SJCRH30 (cell line): ENCODE measurements around the gene LMF1. TPM values are rescaled to one million over a fixed set of nuclear protein-coding genes. Genes with fewer than 3 reads are reported as not detected.
"Not testable (repeated sequence)": the region's sequence is repeated elsewhere in the genome, so short reads cannot be mapped to it uniquely, and the experiment has no call there.

Experiments
- DNase-seq, 2 experiments: peaks; one replicate each; pipeline ENCODE4 v3.0.0-alpha.2; 2015 to 2020
- H3K27ac ChIP-seq: fragments of 250-450 bp; sonication (Bioruptor Pico); 2 replicates; pipeline ENCODE4 v1.5.1; 2020; ENCODE audit warnings: mild to moderate bottlenecking, moderate library complexity
- H3K27me3 ChIP-seq: fragments of 250-450 bp; sonication (Bioruptor Pico); 2 replicates; pipeline ENCODE4 v1.5.1; 2020; ENCODE audit warnings: mild to moderate bottlenecking, moderate library complexity
- H3K36me3 ChIP-seq: fragments of 250-450 bp; sonication (Bioruptor Pico); 2 replicates; pipeline ENCODE4 v1.5.1; 2020; ENCODE audit warnings: mild to moderate bottlenecking, moderate library complexity
- H3K4me1 ChIP-seq: fragments of 250-450 bp; sonication (Bioruptor Pico); 2 replicates; pipeline ENCODE4 v1.5.1; 2020; ENCODE audit warnings: mild to moderate bottlenecking, moderate library complexity
- H3K4me3 ChIP-seq: fragments of 250-450 bp; sonication (Bioruptor Pico); 2 replicates; pipeline ENCODE4 v1.5.1; 2020; ENCODE audit warnings: mild to moderate bottlenecking, moderate library complexity
- H3K9me3 ChIP-seq: fragments of 250-450 bp; sonication (Bioruptor Pico); replicated peaks from 2 replicates; pipeline ENCODE4 v1.5.1; 2020; ENCODE audit warnings: mild to moderate bottlenecking, moderate library complexity
- total RNA-seq: library from RNA; depleted of rRNA; stranded (reverse); fragments of >200 nt; shearing (Covaris generic); gene quantifications from 2 replicates; pipeline ENCODE4 v1.2.3, GENCODE V29; 2014

Gene LMF1
- total RNA-seq, 1 experiment from 2014 or later = 2.3 TPM

DNA sequence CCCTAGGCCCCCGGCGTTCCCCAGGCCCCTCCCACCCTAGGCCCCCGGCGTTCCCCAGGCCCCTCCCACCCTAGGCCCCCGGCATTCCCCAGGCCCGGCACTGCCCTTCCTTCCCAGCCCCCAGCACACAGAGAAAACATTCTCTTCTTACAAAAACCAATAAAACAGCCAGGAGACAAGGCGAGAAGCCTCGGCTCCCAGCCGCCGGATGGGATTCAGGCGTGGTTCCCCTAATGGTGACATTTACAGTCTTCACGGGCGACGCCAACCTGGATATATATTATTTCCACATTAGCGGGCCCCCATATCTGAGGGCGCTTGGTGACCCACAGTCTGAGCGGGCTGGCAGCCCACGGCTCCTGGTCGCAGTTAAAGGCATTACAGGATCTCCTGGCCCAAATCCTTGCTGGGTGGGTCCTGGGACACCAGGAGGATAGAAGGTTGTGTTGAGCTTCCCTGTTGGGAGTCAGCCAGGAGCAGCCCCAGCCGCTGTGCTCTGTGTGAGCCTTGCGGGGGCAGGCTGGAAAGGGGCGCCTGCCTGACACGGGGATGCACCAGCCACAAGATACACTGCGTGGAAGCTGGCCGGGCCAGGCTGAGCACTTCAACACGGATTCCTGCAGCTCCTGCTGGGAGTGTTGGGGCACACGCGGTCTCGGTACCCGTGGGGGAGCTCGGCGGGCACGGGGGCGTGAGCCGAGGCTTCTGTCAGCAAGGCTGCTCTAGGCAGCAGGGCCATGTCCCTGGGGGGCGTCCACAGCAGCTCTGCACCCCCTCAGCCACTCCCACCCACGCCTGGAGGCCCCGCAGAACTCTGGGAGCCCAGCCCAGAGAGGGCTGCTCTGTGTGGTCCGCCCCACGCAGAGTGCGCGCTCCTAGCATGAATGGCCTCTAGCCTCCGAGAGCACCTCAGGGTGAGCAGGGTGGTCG lies 83.7 kb downstream of the LMF1 start:
- Histone ChIP-seq H3K9me3 (peaks cover 7% of the 10 kb centered on the region), H3K4me3 (no peak overlapping the region), H3K27me3 (no peaks in the 10 kb centered on the region), H3K27ac (no peak overlapping the region), H3K36me3 (no peaks in the 10 kb centered on the region), H3K4me1 (peaks cover 15% of the 10 kb centered on the region)
- no peak for DNase-seq

- Histone ChIP-seq H3K27me3 (no peaks in the 10 kb centered on the region), H3K36me3 (no peaks in the 10 kb centered on the region), H3K4me3 (no peak overlapping the region), H3K4me1 (peaks cover 15% of the 10 kb centered on the region), H3K9me3 (peaks cover 7% of the 10 kb centered on the region), H3K27ac (no peak overlapping the region)
- no peak for DNase-seq
Observed at GRCh38 chr16:886084-886543, 84.7 kb downstream of the LMF1 start.

- H3K9me3 ChIP-seq = peaks cover 7% of the 10 kb centered on the region
- no peaks in the 10 kb centered on the region for H3K36me3 ChIP-seq
- no peak overlapping the region for H3K4me3 ChIP-seq
- no peaks in the 10 kb centered on the region for H3K27me3 ChIP-seq
- DNase-seq = no peak
- peaks cover 9% of the 10 kb centered on the region for H3K4me1 ChIP-seq
- H3K27ac ChIP-seq = no peak overlapping the region
Observed at GRCh38 chr16:885391-885790, 85.4 kb downstream of the LMF1 start.

GRCh38 chr16:884232-884631 lies 86.6 kb downstream of the LMF1 start:
- Histone ChIP-seq H3K36me3 (no peaks in the 10 kb centered on the region), H3K27me3 (no peaks in the 10 kb centered on the region), H3K27ac (no peak overlapping the region), H3K4me3 (no peak overlapping the region), H3K4me1 (no peaks in the 10 kb centered on the region), H3K9me3 (peaks cover 7% of the 10 kb centered on the region)
- DNase-seq = no peak

- H3K27me3 ChIP-seq = no peaks in the 10 kb centered on the region
- H3K36me3 ChIP-seq = no peaks in the 10 kb centered on the region
- DNase-seq = no peak
- H3K4me3 ChIP-seq = no peak overlapping the region
- H3K9me3 ChIP-seq = peaks cover 7% of the 10 kb centered on the region
- H3K4me1 ChIP-seq = no peaks in the 10 kb centered on the region
- no peak overlapping the region for H3K27ac ChIP-seq
Observed at GRCh38 chr16:883781-884180, 87.0 kb downstream of the LMF1 start.

GRCh38 chr16:883340-883739 lies 87.4 kb downstream of the LMF1 start:
- H3K27me3 ChIP-seq = no peaks in the 10 kb centered on the region
- no peaks in the 10 kb centered on the region for H3K4me1 ChIP-seq
- no peak overlapping the region for H3K4me3 ChIP-seq
- peaks cover 7% of the 10 kb centered on the region for H3K9me3 ChIP-seq
- H3K27ac ChIP-seq = no peak overlapping the region
- H3K36me3 ChIP-seq = no peaks in the 10 kb centered on the region
- no peak for DNase-seq

DNA sequence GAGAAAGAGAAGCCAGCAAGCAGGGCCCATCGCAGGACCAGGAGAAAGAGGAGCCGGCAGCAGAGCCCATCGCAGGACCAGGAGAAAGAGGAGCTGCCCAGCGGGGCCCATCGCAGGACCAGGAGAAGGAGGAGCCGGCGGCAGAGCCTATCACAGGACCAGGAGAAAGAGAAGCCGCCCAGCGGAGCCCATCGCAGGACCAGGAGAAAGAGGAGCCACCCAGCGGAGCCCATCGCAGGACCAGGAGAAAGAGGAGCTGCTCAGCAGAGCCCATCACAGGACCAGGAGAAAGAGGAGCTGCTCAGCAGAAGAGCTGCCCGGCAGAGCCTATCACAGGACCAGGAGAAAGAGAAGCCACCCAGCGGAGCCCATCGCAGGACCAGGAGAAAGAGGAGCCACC lies 88.1 kb downstream of the LMF1 start:
- DNase-seq, H3K27ac ChIP-seq, H3K36me3 ChIP-seq, H3K4me1 ChIP-seq, H3K27me3 ChIP-seq, H3K9me3 ChIP-seq, H3K4me3 ChIP-seq: not testable (repeated sequence)

- Histone ChIP-seq H3K4me3 (no peak overlapping the region), H3K27ac (no peak overlapping the region), H3K4me1 (no peaks in the 10 kb centered on the region), H3K9me3 (peaks cover 7% of the 10 kb centered on the region), H3K36me3 (no peaks in the 10 kb centered on the region), H3K27me3 (no peaks in the 10 kb centered on the region)
- no peak for DNase-seq
Observed at GRCh38 chr16:882256-882655, 88.5 kb downstream of the LMF1 start.

- H3K9me3 ChIP-seq = peaks cover 7% of the 10 kb centered on the region
- no peak for DNase-seq
- no peaks in the 10 kb centered on the region for H3K36me3 ChIP-seq
- no peaks in the 10 kb centered on the region for H3K27me3 ChIP-seq
- no peak overlapping the region for H3K4me3 ChIP-seq
- no peaks in the 10 kb centered on the region for H3K4me1 ChIP-seq
- no peak overlapping the region for H3K27ac ChIP-seq
Observed at GRCh38 chr16:881219-882097, 89.3 kb downstream of the LMF1 start.

- Histone ChIP-seq H3K4me1 (no peaks in the 10 kb centered on the region), H3K27ac (no peak overlapping the region), H3K9me3 (peaks cover 7% of the 10 kb centered on the region), H3K27me3 (no peaks in the 10 kb centered on the region), H3K36me3 (no peaks in the 10 kb centered on the region), H3K4me3 (no peak overlapping the region)
- DNase-seq = no peak
Observed at GRCh38 chr16:880471-881171, 90.2 kb downstream of the LMF1 start.

GRCh38 chr16:879986-880385 lies 90.8 kb downstream of the LMF1 start:
- no peaks in the 10 kb centered on the region for H3K36me3 ChIP-seq
- H3K9me3 ChIP-seq = peaks cover 7% of the 10 kb centered on the region
- DNase-seq = no peak
- H3K27ac ChIP-seq = no peak overlapping the region
- no peak overlapping the region for H3K4me3 ChIP-seq
- peaks cover 1% of the 10 kb centered on the region for H3K4me1 ChIP-seq
- H3K27me3 ChIP-seq = no peaks in the 10 kb centered on the region

GRCh38 chr16:879461-879861 lies 91.3 kb downstream of the LMF1 start:
- H3K36me3 ChIP-seq = no peaks in the 10 kb centered on the region
- H3K9me3 ChIP-seq = peaks cover 7% of the 10 kb centered on the region
- H3K4me3 ChIP-seq = no peak overlapping the region
- H3K4me1 ChIP-seq = peaks cover 6% of the 10 kb centered on the region
- no peak for DNase-seq
- no peaks in the 10 kb centered on the region for H3K27me3 ChIP-seq
- no peak overlapping the region for H3K27ac ChIP-seq

- Histone ChIP-seq H3K9me3 (peaks cover 2% of the 10 kb centered on the region), H3K27me3 (no peaks in the 10 kb centered on the region), H3K4me1 (peaks cover 8% of the 10 kb centered on the region), H3K36me3 (no peaks in the 10 kb centered on the region), H3K27ac (no peak overlapping the region), H3K4me3 (no peak overlapping the region)
- DNase-seq = no peak
Observed at GRCh38 chr16:878886-879285, 91.9 kb downstream of the LMF1 start.

DNA sequence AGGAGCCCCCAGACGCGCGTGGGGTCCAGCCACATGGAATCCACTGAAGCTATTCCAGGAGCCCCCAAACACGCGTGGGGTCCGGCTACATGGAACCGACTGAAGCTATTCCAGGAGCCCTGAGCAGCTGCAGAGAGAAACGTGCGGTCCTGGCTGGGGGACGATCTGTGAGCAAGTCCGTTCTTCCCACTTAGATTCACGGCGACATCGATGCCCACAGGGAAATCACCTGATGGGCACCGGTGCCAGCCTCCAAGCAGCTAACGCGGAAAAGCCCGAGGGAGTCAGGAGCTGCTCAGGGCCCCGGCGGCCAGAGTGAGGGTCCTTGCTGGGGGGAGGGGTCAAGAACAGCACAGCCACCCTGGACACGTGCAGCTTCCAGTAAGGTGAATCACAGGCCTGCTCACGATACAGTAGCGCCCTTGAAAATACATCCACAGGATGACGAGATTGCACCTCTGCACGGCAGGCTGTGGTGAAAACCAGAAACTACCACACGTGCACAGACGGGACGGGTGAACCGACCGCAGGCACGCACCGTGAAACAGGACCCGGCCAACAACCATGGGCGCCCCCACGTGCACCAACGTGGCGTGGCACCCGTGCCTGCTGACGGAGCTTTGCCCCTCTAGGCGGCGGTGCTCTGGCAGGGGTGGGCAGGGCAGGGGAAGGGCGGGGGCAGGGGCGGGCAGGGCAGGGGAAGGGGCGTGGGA lies 92.6 kb downstream of the LMF1 start:
- Histone ChIP-seq H3K27ac (no peak overlapping the region), H3K9me3 (no peaks in the 10 kb centered on the region), H3K36me3 (no peaks in the 10 kb centered on the region), H3K27me3 (no peaks in the 10 kb centered on the region), H3K4me1 (peaks cover 14% of the 10 kb centered on the region), H3K4me3 (no peak overlapping the region)
- no peak for DNase-seq
